ENCODE measurements around the gene CRTC3.
"Not testable (repeated sequence)": the region's sequence is repeated elsewhere in the genome, so short reads cannot be mapped to it uniquely, and the experiment has no call there.

The CRTC3 gene

GRCh38 chr15:90524018-90524803 is 5.5 kb upstream of the CRTC3 start:
- not testable (repeated sequence) for DNase-seq

- DNase-seq: no peak
These were observed 732 bp upstream of the CRTC3 start for GRCh38 chr15:90529011-90529370.

- peak; percentile 15 to 42 for DNase-seq
These were observed 728 bp downstream of the CRTC3 start for GRCh38 chr15:90530250-90531051.

- DNase-seq: no peak
These were observed 1.4 kb downstream of the CRTC3 start for GRCh38 chr15:90531147-90531546.

- DNase-seq: no peak
These were observed 5.5 kb downstream of the CRTC3 start for GRCh38 chr15:90535254-90535653.

GRCh38 chr15:90539789-90540188 is 10.1 kb downstream of the CRTC3 start:
- no peak for DNase-seq

- DNase-seq: no peak
These were observed 11.0 kb downstream of the CRTC3 start for GRCh38 chr15:90540768-90541167.

GRCh38 chr15:90545095-90545494 is 15.4 kb downstream of the CRTC3 start:
- no peak for DNase-seq

GRCh38 chr15:90547540-90547939 is 17.8 kb downstream of the CRTC3 start:
- no peak for DNase-seq

- peak in 1 of 2 donors; percentile 56 for DNase-seq
These were observed 21.2 kb downstream of the CRTC3 start for GRCh38 chr15:90550919-90551318.

- no peak for DNase-seq
These were observed 22.6 kb downstream of the CRTC3 start for GRCh38 chr15:90552162-90552928.

GRCh38 chr15:90552929-90553211 is 23.1 kb downstream of the CRTC3 start:
- DNase-seq: no peak

- peak in 1 of 2 donors; percentile 44 for DNase-seq
These were observed 23.6 kb downstream of the CRTC3 start for GRCh38 chr15:90553248-90553745.

GRCh38 chr15:90557186-90558084 is 27.7 kb downstream of the CRTC3 start:
- no peak for DNase-seq

- DNase-seq: peak; percentile 57 to 63
These were observed 28.4 kb downstream of the CRTC3 start for GRCh38 chr15:90558171-90558573.

- DNase-seq: no peak
These were observed 29.4 kb downstream of the CRTC3 start for GRCh38 chr15:90559119-90559518.

GRCh38 chr15:90560229-90560776 is 30.6 kb downstream of the CRTC3 start:
- no peak for DNase-seq

GRCh38 chr15:90561344-90562244 is 31.9 kb downstream of the CRTC3 start:
- no peak for DNase-seq

GRCh38 chr15:90562669-90563068 is 32.9 kb downstream of the CRTC3 start:
- DNase-seq: no peak

GRCh38 chr15:90563463-90563862 is 33.7 kb downstream of the CRTC3 start:
- no peak for DNase-seq

- DNase-seq: peak; percentile 82 to 90
These were observed 34.3 kb downstream of the CRTC3 start for GRCh38 chr15:90564051-90564450.
